Measurements from ENCODE around the gene SNN. TPM values are rescaled to one million over a fixed set of nuclear protein-coding genes. Genes with fewer than 3 reads are reported as not detected.

Gene SNN
- total RNA-seq (2022): 1.9 and 5.8 TPM in 2 replicates
- percentile 41 among the genes with signal in this experiment for Bru-seq, nascent RNA
- percentile 49 among the genes with signal in this experiment for BruChase-seq, experiment 1, labeled RNA remaining after a 6-hour chase
- percentile 58 among the genes with signal in this experiment for BruChase-seq, experiment 2, labeled RNA remaining after a 2-hour chase
- long read RNA-seq, transcript SNN-201 (2 exons, 3,312 nt): major isoform, 5 of 6 reads
- long read RNA-seq, partial matches to known transcripts: 0 of 6 reads
- long read RNA-seq, other reads (novel, unspliced or antisense): 1 of 6 reads

- CTCF ChIA-PET: interaction anchor here (0.7 to 1.8 kb wide), 7 partner anchors 8 to 272 kb away, joined by 3 to 8 read pairs (median 4); no protein-coding TSS in a partner anchor
- TF ChIP-seq, protein P1, sequence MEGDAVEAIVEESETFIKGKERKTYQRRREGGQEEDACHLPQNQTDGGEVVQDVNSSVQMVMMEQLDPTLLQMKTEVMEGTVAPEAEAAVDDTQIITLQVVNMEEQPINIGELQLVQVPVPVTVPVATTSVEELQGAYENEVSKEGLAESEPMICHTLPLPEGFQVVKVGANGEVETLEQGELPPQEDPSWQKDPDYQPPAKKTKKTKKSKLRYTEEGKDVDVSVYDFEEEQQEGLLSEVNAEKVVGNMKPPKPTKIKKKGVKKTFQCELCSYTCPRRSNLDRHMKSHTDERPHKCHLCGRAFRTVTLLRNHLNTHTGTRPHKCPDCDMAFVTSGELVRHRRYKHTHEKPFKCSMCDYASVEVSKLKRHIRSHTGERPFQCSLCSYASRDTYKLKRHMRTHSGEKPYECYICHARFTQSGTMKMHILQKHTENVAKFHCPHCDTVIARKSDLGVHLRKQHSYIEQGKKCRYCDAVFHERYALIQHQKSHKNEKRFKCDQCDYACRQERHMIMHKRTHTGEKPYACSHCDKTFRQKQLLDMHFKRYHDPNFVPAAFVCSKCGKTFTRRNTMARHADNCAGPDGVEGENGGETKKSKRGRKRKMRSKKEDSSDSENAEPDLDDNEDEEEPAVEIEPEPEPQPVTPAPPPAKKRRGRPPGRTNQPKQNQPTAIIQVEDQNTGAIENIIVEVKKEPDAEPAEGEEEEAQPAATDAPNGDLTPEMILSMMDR (IDR thresholded peaks at IDR 0.05; ENCODE audit: unreplicated experiment): no peak
Measured at GRCh38 chr16:11667824-11668622, at the start of gene SNN. SNN (plus strand) TSS chr16:11668455; CDS start chr16:11676060, 7,605 bp downstream.

GRCh38 chr16:11619327-11619851, 48.9 kb upstream of the SNN start:
- no peak for DNase-seq (ENCODE audit: unreplicated experiment)
- H3K27ac Mint-ChIP-seq (ENCODE audit: low read depth, unreplicated experiment): no peak overlapping the region

More at GRCh38 chr16:11667824-11668622, at the start of gene SNN:
- BruUV-seq (replicated peaks): no TSS peak
- no peaks in the 10 kb centered on the region for H3K36me3 Mint-ChIP-seq (ENCODE audit: insufficient read depth, unreplicated experiment)
- POLR2A ChIA-PET: interaction anchor here (1.0 to 2.0 kb wide), 6 partner anchors 8 to 310 kb away, joined by 3 to 13 read pairs (median 6); partner anchors contain the start of gene TXNDC11
- no peaks in the 10 kb centered on the region for H3K9me3 Mint-ChIP-seq (ENCODE audit: unreplicated experiment)
- H3K27me3 Mint-ChIP-seq (ENCODE audit: insufficient read depth, unreplicated experiment): no peaks in the 10 kb centered on the region
- intact Hi-C loops (cut with micrococcal nuclease): no loop called here
- DNase-seq (ENCODE audit: unreplicated experiment): peak; percentile 86
- peaks cover 6% of the 10 kb centered on the region for H3K4me1 Mint-ChIP-seq (ENCODE audit: insufficient read depth, unreplicated experiment)
- H3K4me3 Mint-ChIP-seq (ENCODE audit: unreplicated experiment): peak within 1 kb of the TSS; percentile 62
- H3K27ac Mint-ChIP-seq (ENCODE audit: low read depth, unreplicated experiment): no peak within 1 kb of the TSS

DNA sequence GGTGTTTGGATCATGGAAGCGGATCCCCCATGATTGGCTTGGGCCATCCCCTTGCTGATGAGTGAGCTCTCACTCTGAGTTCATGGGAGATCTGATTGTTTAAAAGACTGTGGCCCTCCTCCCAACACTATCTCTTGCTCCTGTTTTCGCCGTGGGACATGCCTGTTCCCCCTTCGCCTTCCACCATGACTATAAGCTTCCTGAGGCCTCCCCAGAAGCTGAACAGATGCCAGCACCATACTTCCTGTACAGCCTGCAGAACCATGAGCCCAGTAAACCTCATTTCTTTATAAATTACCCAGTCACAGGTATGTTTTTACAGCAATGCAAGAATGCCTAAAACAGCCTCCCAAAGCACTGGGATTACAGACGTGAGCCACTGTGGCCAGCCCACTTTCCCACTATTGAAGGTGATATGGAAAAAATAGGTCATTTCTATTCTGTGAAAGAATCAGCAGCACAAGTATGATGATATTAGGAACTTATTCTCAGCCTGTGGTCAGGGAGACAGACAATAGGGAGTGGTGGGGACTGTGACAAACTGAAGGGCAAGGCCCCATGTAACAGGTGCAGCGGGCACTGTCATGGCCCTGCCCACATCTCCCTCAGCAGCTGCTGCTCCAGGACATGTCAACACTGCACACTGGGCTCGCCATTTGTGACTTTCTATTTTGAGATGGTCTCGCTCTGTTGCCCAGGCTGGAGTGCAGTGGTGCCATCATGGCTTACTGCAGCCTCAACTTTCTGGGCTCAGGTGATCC, 47.8 kb upstream of the SNN start:
- no peaks in the 10 kb centered on the region for H3K27me3 Mint-ChIP-seq (ENCODE audit: insufficient read depth, unreplicated experiment)
- intact Hi-C loops (cut with micrococcal nuclease): no loop called here
- peaks cover 4% of the 10 kb centered on the region for H3K4me1 Mint-ChIP-seq (ENCODE audit: insufficient read depth, unreplicated experiment)
- H3K9me3 Mint-ChIP-seq (ENCODE audit: unreplicated experiment): no peaks in the 10 kb centered on the region
- no TSS peak for BruUV-seq (replicated peaks)
- POLR2A ChIA-PET: no interaction called here
- TF ChIP-seq, protein P1 (IDR thresholded peaks at IDR 0.05; ENCODE audit: unreplicated experiment): no peak
- CTCF ChIA-PET: no interaction called here
- no peaks in the 10 kb centered on the region for H3K36me3 Mint-ChIP-seq (ENCODE audit: insufficient read depth, unreplicated experiment)
- H3K27ac Mint-ChIP-seq (ENCODE audit: low read depth, unreplicated experiment): no peak overlapping the region
- no peak for DNase-seq (ENCODE audit: unreplicated experiment)
- no peak overlapping the region for H3K4me3 Mint-ChIP-seq (ENCODE audit: unreplicated experiment)

More at GRCh38 chr16:11619327-11619851, 48.9 kb upstream of the SNN start:
- peaks cover 11% of the 10 kb centered on the region for H3K4me1 Mint-ChIP-seq (ENCODE audit: insufficient read depth, unreplicated experiment)
- BruUV-seq (replicated peaks): no TSS peak
- no peaks in the 10 kb centered on the region for H3K9me3 Mint-ChIP-seq (ENCODE audit: unreplicated experiment)
- H3K27me3 Mint-ChIP-seq (ENCODE audit: insufficient read depth, unreplicated experiment): no peaks in the 10 kb centered on the region
- H3K36me3 Mint-ChIP-seq (ENCODE audit: insufficient read depth, unreplicated experiment): no peaks in the 10 kb centered on the region
- ChIA-PET CTCF (interaction anchor here (0.5 to 1.0 kb wide), 4 partner anchors 8 to 78 kb away, joined by 3 to 6 read pairs (median 4); no protein-coding TSS in a partner anchor), POLR2A (interaction anchor here (0.6 to 1.4 kb wide), 3 partner anchors 9 to 261 kb away, joined by 3 to 4 read pairs (median 4); no protein-coding TSS in a partner anchor)
- H3K4me3 Mint-ChIP-seq (ENCODE audit: unreplicated experiment): no peak overlapping the region
- TF ChIP-seq, protein P1 (IDR thresholded peaks at IDR 0.05; ENCODE audit: unreplicated experiment): no peak
- intact Hi-C loops (cut with micrococcal nuclease): no loop called here
